HCT116 (cell line): ENCODE data around the gene HNRNPAB. TPM values are rescaled to one million over a fixed set of nuclear protein-coding genes. Genes with fewer than 3 reads are reported as not detected.

Source experiments
- ATAC-seq: fragments of 200-7000 bp; cut with Tn5 transposase; 2 replicates; pipeline ENCODE4 v1.9.1; 2020; ENCODE audit warnings: mild to moderate bottlenecking, moderate library complexity
- BruUV-seq: library from RNA; stranded (reverse); fragments of 400-500 nt; replicated peaks from 2 replicates; lab custom pipeline; 2021; lab: Mats Ljungman, UMichigan
- CTCF ChIA-PET: fragments of 300-600 bp; sonication (Branson Sonifier 250); formaldehyde crosslinking; loops from one replicate; lab custom pipeline; 2021; ENCODE audit warnings: antibody characterized with exemption; lab: Charles Lee
- POLR2A ChIA-PET: fragments of 300-600, 350-600 bp; sonication (Branson Sonifier 250); formaldehyde crosslinking; loops from one replicate; lab custom pipeline; 2021; ENCODE audit warnings: antibody characterized with exemption; lab: Charles Lee
- RAD21 ChIA-PET, 2 experiments: fragments of 300-600 bp; sonication (Branson Sonifier 250); formaldehyde crosslinking; loops; one replicate each; lab custom pipeline; 2023; ENCODE audit warnings: low total read pairs in 2 of 2; ENCODE audit not compliant: uncharacterized antibody in 2 of 2, unreplicated experiment in 2 of 2, low non-redundant PET in 1 of 2; lab: Charles Lee
- DNase-seq: peaks from one replicate; pipeline ENCODE4 v3.0.0-alpha.2; 2010; ENCODE audit warnings: low read depth, low spot score
- H2AFZ ChIP-seq: fragments of 200-600 bp; shearing (Covaris generic), sonication (generic); 2 replicates; pipeline ENCODE4 v1.6.1; 2017; ENCODE audit warnings: low read depth, mixed run types, mixed read lengths, antibody characterized with exemption, low read length; ENCODE audit not compliant: poor library complexity, severe bottlenecking
- H3K27ac ChIP-seq: 2 replicates; pipeline ENCODE4 v1.5.1; 2012; ENCODE audit warnings: low read depth, low read length
- H3K27me3 ChIP-seq: fragments of 200-600 bp; sonication (generic); 2 replicates; pipeline ENCODE4 v1.6.1; 2016; ENCODE audit warnings: mixed run types, low read length, mixed read lengths; ENCODE audit not compliant: insufficient read depth
- H3K36me3 ChIP-seq, 2 experiments: fragments of 200-500 bp in 1 of 2; fragments of 200-600 bp in 1 of 2; sonication (Bioruptor generic) in 1 of 2; sonication (generic) in 1 of 2; 2 replicates each; pipeline versions ENCODE4 v1.5.1 to v1.6.1; 2014 to 2016; ENCODE audit warnings: low read length in 2 of 2, inconsistent platforms in 1 of 2, mixed read lengths in 1 of 2, mixed run types in 1 of 2; ENCODE audit not compliant: insufficient read depth in 2 of 2, control insufficient read depth in 1 of 2
- H3K4me1 ChIP-seq, 2 experiments: fragments of 200-600 bp in 1 of 2; sonication (generic) in 1 of 2; 2 replicates each; pipeline versions ENCODE4 v1.5.1 to v1.6.1; 2012 to 2017; ENCODE audit warnings: low read length in 2 of 2, inconsistent platforms in 1 of 2, mild to moderate bottlenecking in 1 of 2, mixed read lengths in 1 of 2, mixed run types in 1 of 2, moderate library complexity in 1 of 2; ENCODE audit not compliant: insufficient read depth in 2 of 2, control insufficient read depth in 1 of 2
- H3K4me2 ChIP-seq: fragments of 200-600 bp; sonication (generic); 2 replicates; pipeline ENCODE4 v1.6.1; 2017; ENCODE audit warnings: mixed run types, low read length, mixed read lengths
- H3K4me3 ChIP-seq, 2 experiments: fragments of 200-600 bp in 1 of 2; sonication (generic) in 1 of 2; replicated peaks in 1 of 2; 2 replicates each; pipeline ENCODE4 v1.5.1; 2011 to 2016; ENCODE audit warnings: low read length in 2 of 2, control low read depth in 1 of 2, low read depth in 1 of 2, mild to moderate bottlenecking in 1 of 2, mixed read lengths in 1 of 2, mixed run types in 1 of 2
- H3K79me2 ChIP-seq: fragments of 200-600 bp; sonication (generic); 2 replicates; pipeline ENCODE4 v1.6.1; 2017; ENCODE audit warnings: mild to moderate bottlenecking, mixed run types, low read length, moderate library complexity, mixed read lengths; ENCODE audit not compliant: insufficient read depth
- H3K9ac ChIP-seq: fragments of 200-600 bp; sonication (generic); 2 replicates; pipeline ENCODE4 v1.6.1; 2016; ENCODE audit warnings: low read length, mixed read lengths
- H3K9me2 ChIP-seq: fragments of 200-600 bp; sonication (generic), shearing (Covaris generic); 2 replicates; pipeline ENCODE4 v1.6.1; 2017; ENCODE audit warnings: mixed run types, mild to moderate bottlenecking, moderate library complexity; ENCODE audit not compliant: insufficient read depth
- H3K9me3 ChIP-seq, 2 experiments: fragments of 200-500 bp in 1 of 2; fragments of 200-600 bp in 1 of 2; sonication (Bioruptor generic) in 1 of 2; sonication (generic) in 1 of 2; 2 replicates each; pipeline ENCODE4 v1.6.1; 2014 to 2017; ENCODE audit warnings: low read length in 2 of 2, mixed read lengths in 2 of 2, inconsistent platforms in 1 of 2, low read depth in 1 of 2, mild to moderate bottlenecking in 1 of 2, mixed run types in 1 of 2, moderate library complexity in 1 of 2; ENCODE audit not compliant: control insufficient read depth in 1 of 2, insufficient read depth in 1 of 2
- H4K20me1 ChIP-seq: fragments of 200-600 bp; sonication (generic), shearing (Covaris generic); 2 replicates; pipeline ENCODE4 v1.6.1; 2017; ENCODE audit warnings: mixed run types, mild to moderate bottlenecking, moderate library complexity; ENCODE audit not compliant: insufficient read depth
- CEBPB ChIP-seq: IDR thresholded peaks from 2 replicates; pipeline ENCODE4 v1.6.1; 2012; ENCODE audit warnings: low read depth
- EGR1 ChIP-seq: IDR thresholded peaks from 2 replicates; pipeline ENCODE4 v1.6.1; 2012; ENCODE audit warnings: low read depth
- ELF1 ChIP-seq: IDR thresholded peaks from 2 replicates; pipeline ENCODE4 v1.6.1; 2012; ENCODE audit warnings: low read depth, borderline replicate concordance
- EZH2phosphoT487 ChIP-seq: fragments of 200-600 bp; IDR thresholded peaks from 2 replicates; pipeline ENCODE4 v1.6.1; 2018; ENCODE audit warnings: antibody characterized with exemption, borderline replicate concordance
- MAX ChIP-seq: IDR thresholded peaks from 2 replicates; pipeline ENCODE4 v1.6.1; 2012
- POLR2A ChIP-seq: IDR thresholded peaks from 2 replicates; pipeline ENCODE4 v1.7.0; 2011; ENCODE audit warnings: borderline replicate concordance; ENCODE audit not compliant: insufficient read depth, insufficient read length; ENCODE audit errors: extremely low read depth
- RAD21 ChIP-seq: IDR thresholded peaks from 2 replicates; pipeline ENCODE4 v1.6.1; 2012; ENCODE audit warnings: low read depth, mild to moderate bottlenecking
- SIN3A ChIP-seq: IDR thresholded peaks from 2 replicates; pipeline ENCODE4 v1.6.1; 2012; ENCODE audit warnings: low read depth
- SRF ChIP-seq: IDR thresholded peaks from 2 replicates; pipeline ENCODE4 v1.6.1; 2012; ENCODE audit warnings: low read depth
- TCF7L2 ChIP-seq: IDR thresholded peaks from 2 replicates; pipeline ENCODE4 v1.7.0; 2011; ENCODE audit warnings: borderline replicate concordance, inconsistent platforms; ENCODE audit not compliant: insufficient read depth, insufficient read length; ENCODE audit errors: extremely low read depth
- YY1 ChIP-seq: IDR thresholded peaks from 2 replicates; pipeline ENCODE4 v1.6.1; 2011; ENCODE audit warnings: low read length, low read depth, moderate library complexity, mild to moderate bottlenecking; ENCODE audit not compliant: insufficient replicate concordance; ENCODE audit errors: extremely low read depth
- ZFX ChIP-seq: fragments of 450-650 bp; IDR thresholded peaks from 2 replicates; pipeline ENCODE4 v1.6.1; 2017
- ZNF274 ChIP-seq: fragments of 200-500 bp; sonication (Bioruptor generic); IDR thresholded peaks from 2 replicates; pipeline ENCODE4 v1.6.1; 2014; ENCODE audit warnings: mild to moderate bottlenecking, low read depth, low read length, inconsistent platforms
- intact Hi-C: fragments of 100-400 bp; cut with micrococcal nuclease; formaldehyde crosslinking; loops from 2 replicates; pipeline ENCODE4 v1.10.0; 2022
- total RNA-seq: library from RNA; stranded (reverse); gene quantifications from one replicate; pipeline ENCODE4 v1.2.1, GENCODE V29; 2021; ENCODE audit not compliant: unreplicated experiment

HNRNPAB gene
- total RNA-seq, 1 experiment from 2014 or later = 273 TPM

DNA sequence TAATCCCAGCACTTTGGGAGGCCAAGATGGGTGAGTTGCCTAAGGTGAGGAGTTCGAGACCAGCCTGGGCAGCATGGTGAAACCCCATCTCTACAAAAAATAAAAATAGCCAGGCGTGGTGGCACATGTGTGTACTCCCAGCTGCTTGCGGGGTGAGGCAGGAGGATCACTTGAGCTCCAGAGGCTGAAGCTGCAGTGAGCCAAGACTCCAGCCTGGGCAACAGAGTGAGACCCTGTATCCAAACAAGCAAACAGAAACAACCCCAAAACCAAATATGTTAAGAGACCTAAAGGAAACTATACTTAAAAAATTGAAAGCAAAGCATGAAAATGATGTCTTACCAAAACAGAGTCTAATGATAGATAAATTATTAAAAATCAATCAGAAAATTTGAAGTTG lies 12.4 kb downstream of the HNRNPAB start:
- Histone ChIP-seq H3K27me3 (no peaks in the 10 kb centered on the region), H3K9ac (no peak overlapping the region), H3K36me3 (peaks cover 24 to 42% of the 10 kb centered on the region in 2 experiments; a peak in 3 of 4 replicates), H3K79me2 (peaks cover 9% of the 10 kb centered on the region; the same call in 1 of the 2 replicates), H3K9me3 (no peaks in the 10 kb centered on the region), H4K20me1 (no peaks in the 10 kb centered on the region), H3K4me2 (no peak overlapping the region), H3K4me1 (peaks cover 3 to 14% of the 10 kb centered on the region in 2 experiments; a peak in 3 of 4 replicates), H3K27ac (no peak overlapping the region), H3K4me3 (no peak overlapping the region), H3K9me2 (no peaks in the 10 kb centered on the region), H2AFZ (no peak overlapping the region)
- intact Hi-C loops = no loop called here
- no peak for DNase-seq
- ChIA-PET POLR2A (interaction anchor here (0.7 kb wide), 1 partner anchor 10 kb away, joined by 3 read pairs; no protein-coding TSS in a partner anchor), RAD21 (no interaction called here), CTCF (no interaction called here)
- no TSS peak for BruUV-seq
- no peak for ATAC-seq
- no peak for TF ChIP-seq RAD21
- TF ChIP-seq SIN3A = no peak
- no peak for TF ChIP-seq CEBPB

DNA sequence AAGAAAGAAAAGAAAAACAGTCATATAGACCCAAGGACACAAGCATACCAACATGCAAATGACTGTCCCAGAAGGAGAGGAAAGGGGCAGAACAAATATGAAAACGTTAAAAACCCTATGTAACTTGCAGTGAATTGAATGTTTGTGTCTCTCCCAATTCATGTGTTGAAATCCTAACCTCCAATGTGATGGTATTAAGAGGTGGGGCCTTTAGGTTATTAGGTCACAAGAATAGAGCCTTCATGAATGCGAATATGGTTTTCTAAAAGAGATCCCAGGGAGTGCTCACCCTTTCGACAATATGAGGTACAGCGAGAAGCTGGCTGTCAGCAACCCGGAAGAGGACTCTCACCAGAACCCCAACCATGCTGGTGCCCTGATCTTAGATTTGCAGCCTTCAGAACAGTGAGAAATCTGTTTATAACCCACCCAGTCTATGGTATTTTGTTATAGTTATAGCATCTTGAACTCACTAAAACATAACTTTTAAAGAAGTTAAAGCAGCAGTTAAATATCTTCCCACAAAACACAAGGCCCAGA lies 14.0 kb downstream of the HNRNPAB start:
- DNase-seq (no peak), ATAC-seq (no peak)
- no peaks in the 10 kb centered on the region for H3K9me3 ChIP-seq
- peaks cover 7% of the 10 kb centered on the region; the same call in 1 of the 2 replicates for H3K79me2 ChIP-seq
- H3K4me3 ChIP-seq = no peak overlapping the region
- H3K36me3 ChIP-seq = peaks cover 16 to 29% of the 10 kb centered on the region in 2 experiments; a peak in 3 of 4 replicates
- H3K9me2 ChIP-seq = no peaks in the 10 kb centered on the region
- ChIA-PET CTCF (no interaction called here), RAD21 (no interaction called here), POLR2A (no interaction called here)
- intact Hi-C loops = no loop called here
- peaks cover 3 to 14% of the 10 kb centered on the region in 2 experiments; a peak in 3 of 4 replicates for H3K4me1 ChIP-seq
- no peak for TF ChIP-seq MAX
- TF ChIP-seq EZH2phosphoT487 = no peak
- no peak for TF ChIP-seq YY1
- no peak for TF ChIP-seq SIN3A
- no peak for TF ChIP-seq CEBPB
- no peak for TF ChIP-seq POLR2A
- no peak for TF ChIP-seq ZNF274
- TF ChIP-seq SRF = no peak
- TF ChIP-seq ZFX = no peak
- no peak for TF ChIP-seq EGR1
- TF ChIP-seq ELF1 = no peak
- no peak for TF ChIP-seq TCF7L2
- no peak overlapping the region for H2AFZ ChIP-seq
- H3K27me3 ChIP-seq = no peaks in the 10 kb centered on the region
- H3K4me2 ChIP-seq = no peak overlapping the region
- no peak overlapping the region for H3K9ac ChIP-seq
- H4K20me1 ChIP-seq = no peaks in the 10 kb centered on the region
- BruUV-seq = no TSS peak
- no peak overlapping the region for H3K27ac ChIP-seq
